Neural crest cell (in vitro differentiated cells): ENCODE measurements around the gene HAUS1. TPM values are rescaled to one million over a fixed set of nuclear protein-coding genes. Genes with fewer than 3 reads are reported as not detected.

Experiments used
- DNase-seq: peaks from one replicate; pipeline ENCODE4 v3.0.0; 2021; ENCODE audit warnings: low read depth, mixed read lengths, low spot score
- H3K27ac Mint-ChIP-seq: one replicate; pipeline ENCODE4 v1.8.0; 2021; ENCODE audit warnings: mild to moderate bottlenecking, mixed read lengths; ENCODE audit not compliant: unreplicated experiment
- H3K27me3 Mint-ChIP-seq: 2 replicates; pipeline ENCODE4 v1.8.0; 2021; ENCODE audit warnings: low read depth, mild to moderate bottlenecking, mixed read lengths
- H3K36me3 Mint-ChIP-seq: 2 replicates; pipeline ENCODE4 v1.8.0; 2021; ENCODE audit warnings: low read depth, mild to moderate bottlenecking, mixed read lengths
- H3K4me1 Mint-ChIP-seq: 2 replicates; pipeline ENCODE4 v1.8.0; 2021; ENCODE audit warnings: mixed read lengths
- H3K4me3 Mint-ChIP-seq: one replicate; pipeline ENCODE4 v1.8.0; 2021; ENCODE audit warnings: mild to moderate bottlenecking, mixed read lengths
- H3K9me3 Mint-ChIP-seq: 2 replicates; pipeline ENCODE4 v1.8.0; 2021; ENCODE audit warnings: mixed read lengths
- CTCF ChIP-seq: fragments of 200-600 bp; sonication (generic); conservative IDR thresholded peaks from 2 replicates; pipeline ENCODE4 v1.5.0; 2021; ENCODE audit warnings: antibody characterized with exemption, mild to moderate bottlenecking
- total RNA-seq: library from RNA; stranded (reverse); gene quantifications from 2 replicates; pipeline ENCODE4 v1.2.1, GENCODE V29; 2021

Gene HAUS1
- total RNA-seq, 1 donor from 2014 or later: 94.9 TPM

DNA sequence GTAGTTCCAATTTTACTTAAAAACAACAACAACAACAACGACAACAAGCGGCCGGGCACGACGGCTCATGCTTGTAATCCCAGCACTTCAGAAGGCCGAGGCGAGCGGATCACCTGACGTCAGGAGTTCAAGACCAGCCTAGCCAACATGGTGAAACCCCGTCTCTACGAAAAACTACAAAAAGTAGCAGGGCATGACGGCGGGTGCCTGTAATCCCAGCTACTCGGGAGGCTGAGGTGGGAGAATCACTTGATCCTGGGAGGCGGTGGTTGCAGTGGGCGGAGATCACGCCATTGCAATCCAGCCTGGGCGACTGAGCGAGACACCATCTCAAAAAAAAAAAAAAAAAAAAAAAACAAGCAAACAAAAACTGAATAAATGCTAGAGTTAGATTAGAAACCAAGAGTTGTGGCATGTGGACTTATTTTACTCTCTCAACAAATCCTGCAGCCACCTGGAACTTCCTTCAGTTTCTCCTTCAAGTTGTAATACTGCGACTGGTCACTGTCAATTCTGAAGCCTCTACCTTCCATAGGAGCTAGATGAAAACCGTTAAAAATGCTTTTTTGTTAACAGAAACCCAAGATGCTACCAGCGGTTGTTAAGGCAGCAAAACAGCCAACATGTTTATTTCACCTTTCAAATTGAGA is 7.4 kb upstream of the HAUS1 start:
- Mint-ChIP-seq H3K27me3 (no peaks in the 10 kb centered on the region), H3K4me3 (peak overlapping the region; percentile 92), H3K9me3 (no peaks in the 10 kb centered on the region), H3K27ac (peak overlapping the region; percentile 92), H3K4me1 (peaks cover 18% of the 10 kb centered on the region), H3K36me3 (peaks cover 8% of the 10 kb centered on the region)
- TF ChIP-seq CTCF: no peak
- DNase-seq: no peak

DNA sequence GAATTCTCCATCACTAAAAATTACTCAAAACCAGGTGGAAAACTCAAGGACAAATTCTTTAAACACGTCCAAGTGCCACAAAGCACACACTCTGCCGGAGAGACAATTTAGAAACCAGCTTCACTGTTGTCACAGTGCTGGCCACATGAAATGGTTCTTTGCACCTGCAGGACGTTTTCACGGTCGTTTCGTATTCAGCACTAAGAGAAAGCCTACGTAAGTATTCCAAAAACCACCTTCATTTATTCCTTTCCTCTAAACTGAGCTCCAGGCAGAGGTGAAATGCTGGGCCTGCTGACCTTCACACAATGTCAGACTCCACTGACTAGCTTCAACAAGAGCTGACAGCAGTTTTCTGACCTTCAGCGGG is 6.8 kb upstream of the HAUS1 start:
- peaks cover 7% of the 10 kb centered on the region for H3K36me3 Mint-ChIP-seq
- H3K9me3 Mint-ChIP-seq: no peaks in the 10 kb centered on the region

DNA sequence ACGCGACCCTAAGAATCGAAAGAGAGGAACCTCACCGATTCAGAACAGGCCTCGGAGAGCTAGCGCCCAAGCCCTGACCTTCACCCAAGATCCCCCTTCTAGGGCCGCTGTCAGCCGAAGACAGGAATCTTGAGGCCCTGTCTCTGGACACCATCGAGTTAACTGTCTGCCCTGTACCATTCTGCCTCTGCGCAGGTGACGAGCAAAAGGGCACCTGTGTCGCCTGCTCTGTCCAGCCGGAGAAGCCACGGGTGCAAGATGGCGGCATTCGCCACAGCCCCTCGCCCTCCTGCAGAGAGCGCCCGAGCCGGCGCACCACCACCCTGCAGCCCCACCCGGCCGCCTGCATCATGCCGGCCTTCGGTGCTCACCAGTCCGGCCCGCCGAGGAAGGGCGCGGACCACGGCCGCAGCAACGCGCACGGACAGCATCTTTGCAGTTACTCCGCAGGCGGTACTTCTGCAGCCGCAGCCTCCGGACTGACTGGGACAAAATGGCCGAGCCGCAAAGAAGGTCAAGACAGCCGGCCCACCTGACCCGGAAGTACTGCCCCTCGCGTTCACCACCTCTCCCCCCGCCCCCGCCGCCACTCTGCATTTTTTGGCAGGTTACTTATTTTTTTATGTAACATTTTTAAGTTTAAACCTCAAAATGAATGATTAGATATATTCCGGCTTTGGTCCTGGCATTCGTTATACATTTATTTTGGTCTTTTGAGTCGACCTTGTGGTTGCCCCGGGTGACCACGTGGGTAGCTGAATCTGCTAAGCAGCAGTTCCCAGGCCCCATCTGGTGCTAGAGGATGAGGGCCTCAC is 6.2 kb upstream of the HAUS1 start, which contains the start of gene ATP5F1A:
Gene ATP5F1A, minus strand, starts transcription at position 496 of the 815 bp plus-strand sequence. Its CDS starts 65 bp downstream, at position 431.
- TF ChIP-seq CTCF: peak; percentile 12
- Mint-ChIP-seq H3K27me3 (no peaks in the 10 kb centered on the region), H3K27ac (peak within 1 kb of the TSS; percentile 99), H3K9me3 (no peaks in the 10 kb centered on the region), H3K4me3 (peak within 1 kb of the TSS; percentile 92), H3K36me3 (peaks cover 7% of the 10 kb centered on the region), H3K4me1 (peaks cover 18% of the 10 kb centered on the region)
- peak; percentile 76 for DNase-seq

More for the DNA sequence above, 6.8 kb upstream of the HAUS1 start:
- Mint-ChIP-seq H3K27me3 (no peaks in the 10 kb centered on the region), H3K4me1 (peaks cover 18% of the 10 kb centered on the region), H3K27ac (peak overlapping the region; percentile 92), H3K4me3 (peak overlapping the region; percentile 92)
- TF ChIP-seq CTCF: no peak
- DNase-seq: no peak

GRCh38 chr18:46098616-46098933 is 5.6 kb upstream of the HAUS1 start:
- Mint-ChIP-seq H3K9me3 (no peaks in the 10 kb centered on the region), H3K36me3 (peaks cover 7% of the 10 kb centered on the region), H3K4me3 (peak overlapping the region; percentile 92), H3K27ac (peak overlapping the region; percentile 99), H3K27me3 (no peaks in the 10 kb centered on the region), H3K4me1 (peaks cover 18% of the 10 kb centered on the region)
- no peak for TF ChIP-seq CTCF
- no peak for DNase-seq

GRCh38 chr18:46099463-46099862 is 4.7 kb upstream of the HAUS1 start:
- H3K4me3 Mint-ChIP-seq: peak overlapping the region; percentile 65
- H3K9me3 Mint-ChIP-seq: no peaks in the 10 kb centered on the region
- TF ChIP-seq CTCF: no peak
- peaks cover 4% of the 10 kb centered on the region for H3K36me3 Mint-ChIP-seq
- peaks cover 23% of the 10 kb centered on the region for H3K4me1 Mint-ChIP-seq
- no peaks in the 10 kb centered on the region for H3K27me3 Mint-ChIP-seq
- DNase-seq: no peak
- H3K27ac Mint-ChIP-seq: no peak overlapping the region
